Transverse colon (tissue), 4 donors: Measurements from ENCODE around the gene SF3B2.

ENCODE experiments used
- CTCF ChIP-seq, 5 experiments: fragments of 200-600 bp in 3 of 5; fragments of 450-650 bp in 2 of 5; sonication (generic) in 3 of 5; IDR thresholded peaks; 1 replicate in 2 of 5; 2 replicates in 3 of 5; pipeline ENCODE4 v1.5.1; 2016 to 2017; ENCODE audit warnings: antibody characterized with exemption in 5 of 5, inconsistent platforms in 3 of 5, mild to moderate bottlenecking in 2 of 5, moderate library complexity in 1 of 5
- POLR2A ChIP-seq: fragments of 450-650 bp; IDR thresholded peaks from one replicate; pipeline ENCODE4 v1.6.1; 2016; ENCODE audit warnings: antibody characterized with exemption, mild to moderate bottlenecking, moderate library complexity
- POLR2AphosphoS5 ChIP-seq, 3 donors: sonication (generic); formaldehyde crosslinking; IDR thresholded peaks; one replicate each; pipeline ENCODE4 v1.6.1; 2016; ENCODE audit warnings: antibody characterized with exemption in 3 of 3

GRCh38 chr11:66015936-66016792, 36.0 kb upstream of the SF3B2 start:
- no peak for TF ChIP-seq CTCF (IDR thresholded peaks at IDR 0.05)
- TF ChIP-seq POLR2A: no peak
- TF ChIP-seq POLR2AphosphoS5 (IDR thresholded peaks at IDR 0.05): no peak
